ENCODE measurements around the gene NBEA.

DNA sequence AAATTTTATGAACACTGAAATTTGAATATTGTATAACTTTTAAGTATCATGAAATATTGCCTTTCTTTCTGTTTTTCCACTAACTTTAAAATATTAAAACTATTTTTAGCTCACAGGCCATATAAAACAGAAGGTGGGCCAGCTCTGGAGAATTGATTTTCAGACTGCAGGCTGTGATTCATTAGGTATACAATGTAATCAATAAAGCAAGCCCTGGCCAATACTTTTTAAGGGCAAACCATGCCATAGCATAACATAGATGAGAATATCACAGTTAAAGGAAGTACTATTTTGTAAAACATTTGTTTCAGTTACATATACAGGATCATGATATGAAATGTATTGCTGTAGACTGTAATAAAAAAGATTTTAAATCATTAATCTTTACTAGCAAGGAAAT, 336.8 kb downstream of the NBEA start:
- TF ChIP-seq, protein P1, sequence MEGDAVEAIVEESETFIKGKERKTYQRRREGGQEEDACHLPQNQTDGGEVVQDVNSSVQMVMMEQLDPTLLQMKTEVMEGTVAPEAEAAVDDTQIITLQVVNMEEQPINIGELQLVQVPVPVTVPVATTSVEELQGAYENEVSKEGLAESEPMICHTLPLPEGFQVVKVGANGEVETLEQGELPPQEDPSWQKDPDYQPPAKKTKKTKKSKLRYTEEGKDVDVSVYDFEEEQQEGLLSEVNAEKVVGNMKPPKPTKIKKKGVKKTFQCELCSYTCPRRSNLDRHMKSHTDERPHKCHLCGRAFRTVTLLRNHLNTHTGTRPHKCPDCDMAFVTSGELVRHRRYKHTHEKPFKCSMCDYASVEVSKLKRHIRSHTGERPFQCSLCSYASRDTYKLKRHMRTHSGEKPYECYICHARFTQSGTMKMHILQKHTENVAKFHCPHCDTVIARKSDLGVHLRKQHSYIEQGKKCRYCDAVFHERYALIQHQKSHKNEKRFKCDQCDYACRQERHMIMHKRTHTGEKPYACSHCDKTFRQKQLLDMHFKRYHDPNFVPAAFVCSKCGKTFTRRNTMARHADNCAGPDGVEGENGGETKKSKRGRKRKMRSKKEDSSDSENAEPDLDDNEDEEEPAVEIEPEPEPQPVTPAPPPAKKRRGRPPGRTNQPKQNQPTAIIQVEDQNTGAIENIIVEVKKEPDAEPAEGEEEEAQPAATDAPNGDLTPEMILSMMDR (IDR thresholded peaks at IDR 0.05): no peak
- no peak for TF ChIP-seq POLR2A (IDR thresholded peaks at IDR 0.05)

Measured in thyroid gland (tissue), 4 donors.